PC-3 (cell line): Measurements from ENCODE around the gene SLC22A4. TPM values are rescaled to one million over a fixed set of nuclear protein-coding genes. Genes with fewer than 3 reads are reported as not detected.
A peak's percentile ranks its signal among the peaks of the same experiment; 100 is the strongest.

ENCODE experiments used
- ATAC-seq: fragments of 200-7000 bp; cut with Tn5 transposase; 2 replicates; pipeline ENCODE4 v1.9.1; 2020; ENCODE audit warnings: mild to moderate bottlenecking, moderate library complexity
- BruUV-seq: library from RNA; stranded (reverse); fragments of 400-500 nt; replicated peaks from 2 replicates; lab custom pipeline; 2021; lab: Mats Ljungman, UMichigan
- CTCF ChIA-PET: fragments of 300-600 bp; sonication (Branson Sonifier 250); formaldehyde crosslinking; loops from one replicate; lab custom pipeline; 2022; ENCODE audit warnings: antibody characterized with exemption; lab: Charles Lee
- POLR2A ChIA-PET: fragments of 300-600 bp; sonication (Branson Sonifier 250); formaldehyde crosslinking; loops from one replicate; lab custom pipeline; 2022; ENCODE audit warnings: antibody characterized with exemption; ENCODE audit not compliant: unreplicated experiment; lab: Charles Lee
- DNase-seq: peaks from one replicate; pipeline ENCODE4 v3.0.0-alpha.2; 2015
- H2AFZ ChIP-seq: fragments of 300-600 bp; sonication (generic); 2 replicates; pipeline ENCODE4 v1.6.0; 2016; ENCODE audit warnings: antibody characterized with exemption, low read length
- H3F3A ChIP-seq: fragments of 300-600 bp; sonication (generic); one replicate; pipeline ENCODE4 v1.6.0; 2017; ENCODE audit warnings: antibody characterized with exemption, low read length, control low read depth, mild to moderate bottlenecking; ENCODE audit not compliant: unreplicated experiment
- H3K27ac ChIP-seq: fragments of 300-600 bp; sonication (generic); 2 replicates; pipeline ENCODE4 v1.5.1; 2016; ENCODE audit warnings: mild to moderate bottlenecking, low read length
- H3K27me3 ChIP-seq: fragments of 300-600 bp; sonication (generic); 2 replicates; pipeline ENCODE4 v1.6.1; 2016; ENCODE audit warnings: low read length, mixed read lengths
- H3K36me3 ChIP-seq: fragments of 300-600 bp; sonication (generic); 2 replicates; pipeline ENCODE4 v1.6.1; 2016; ENCODE audit warnings: low read depth, mixed run types, low read length, mixed read lengths
- H3K4me1 ChIP-seq: fragments of 300-600 bp; sonication (generic); 2 replicates; pipeline ENCODE4 v1.5.1; 2016; ENCODE audit warnings: low read length; ENCODE audit not compliant: insufficient read depth
- H3K4me2 ChIP-seq: fragments of 300-600 bp; sonication (generic); 2 replicates; pipeline ENCODE4 v1.6.0; 2016; ENCODE audit warnings: low read length
- H3K4me3 ChIP-seq: fragments of 300-600 bp; sonication (generic); 2 replicates; pipeline ENCODE4 v1.5.1; 2016; ENCODE audit warnings: mild to moderate bottlenecking, low read length, mixed read lengths
- H3K79me2 ChIP-seq: fragments of 300-600 bp; sonication (generic); 2 replicates; pipeline ENCODE4 v1.6.1; 2017; ENCODE audit warnings: low read length, mixed read lengths
- H3K9ac ChIP-seq: fragments of 300-600 bp; sonication (generic); 2 replicates; pipeline ENCODE4 v1.6.0; 2016; ENCODE audit warnings: mild to moderate bottlenecking, low read length
- H3K9me2 ChIP-seq: fragments of 300-600 bp; sonication (generic); replicated peaks from 2 replicates; pipeline ENCODE4 v1.6.1; 2016; ENCODE audit warnings: mixed run types, low read length, mixed read lengths
- H3K9me3 ChIP-seq: fragments of 300-600 bp; sonication (generic); 2 replicates; pipeline ENCODE4 v1.6.1; 2016; ENCODE audit warnings: low read length, mixed read lengths
- H4K20me1 ChIP-seq: fragments of 300-600 bp; sonication (generic); 2 replicates; pipeline ENCODE4 v1.6.1; 2016; ENCODE audit warnings: low read length, mixed read lengths
- EZH2 ChIP-seq: fragments of 300-600 bp; sonication (generic); IDR thresholded peaks from one replicate; pipeline ENCODE4 v1.6.1; 2017; ENCODE audit warnings: antibody characterized with exemption, mild to moderate bottlenecking, low read length; ENCODE audit not compliant: unreplicated experiment
- EZH2phosphoT487 ChIP-seq: fragments of 300-600 bp; sonication (generic); IDR thresholded peaks from 2 replicates; pipeline ENCODE4 v1.6.1; 2018; ENCODE audit warnings: mild to moderate bottlenecking, antibody characterized with exemption, low read length, borderline replicate concordance
- intact Hi-C: fragments of 100-400 bp; cut with micrococcal nuclease; formaldehyde crosslinking; loops from 2 replicates; pipeline ENCODE4 v1.9.0; 2023
- total RNA-seq: library from RNA; depleted of rRNA; stranded (reverse); fragments of >200 nt; gene quantifications from 2 replicates; pipeline ENCODE4 v1.2.3, GENCODE V29; 2014
- TF ChIP-seq, protein P1 (sequence below): fragments of 300-600 bp; sonication (generic); conservative IDR thresholded peaks from 2 replicates; pipeline ENCODE4 v1.5.1; 2017; ENCODE audit warnings: antibody characterized with exemption, low read depth, mild to moderate bottlenecking, low read length

SLC22A4 gene
- total RNA-seq, 1 experiment from 2014 or later = 3.4 TPM

DNA sequence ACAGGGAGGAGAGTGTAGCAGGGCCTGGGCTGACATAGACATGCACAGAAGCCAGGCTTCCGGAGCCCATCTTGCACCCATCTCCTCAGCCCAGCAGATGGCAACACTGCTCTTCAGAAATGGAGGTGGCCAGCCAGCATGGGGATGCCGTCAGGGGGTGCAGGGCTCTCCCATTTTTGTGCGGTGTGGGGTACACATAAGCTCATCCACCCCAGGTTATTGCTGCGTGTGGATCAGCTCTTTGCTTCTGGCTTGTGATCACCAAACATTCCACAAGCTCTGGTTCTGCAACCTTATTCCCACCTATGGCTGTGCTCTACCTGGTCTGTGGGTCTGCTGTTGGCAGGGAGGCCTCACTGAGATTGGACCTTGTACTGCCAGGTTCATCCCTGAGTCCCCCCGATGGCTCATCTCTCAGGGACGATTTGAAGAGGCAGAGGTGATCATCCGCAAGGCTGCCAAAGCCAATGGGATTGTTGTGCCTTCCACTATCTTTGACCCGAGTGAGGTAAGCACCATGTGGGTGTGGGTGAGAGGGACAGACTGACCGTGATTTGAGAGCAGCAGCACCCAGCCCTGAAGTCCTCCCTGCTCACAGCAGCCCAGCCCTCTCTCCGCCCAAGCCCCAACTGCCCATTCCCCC is 92.6 kb downstream of the SLC22A4 start:
- H3K4me3 ChIP-seq = no peak overlapping the region
- intact Hi-C loops = loop anchor here (1.0 to 10.0 kb wide), 7 partner anchors 33 to 436 kb away; partner anchors contain the start of gene SLC22A4
- peak overlapping the region; percentile 99 for H3K27ac ChIP-seq
- H3K9me3 ChIP-seq = no peaks in the 10 kb centered on the region
- DNase-seq = peak; percentile 66
- ChIA-PET CTCF (interaction anchor here (1.0 to 2.2 kb wide), 3 partner anchors 104 to 114 kb away, joined by 3 to 6 read pairs (median 4); no protein-coding TSS in a partner anchor), POLR2A (no interaction called here)
- H3K9me2 ChIP-seq = no peaks in the 10 kb centered on the region
- H3K4me2 ChIP-seq = peak overlapping the region; percentile 23; the same call in 1 of the 2 replicates
- no peak for TF ChIP-seq EZH2phosphoT487
- TF ChIP-seq, protein P1, sequence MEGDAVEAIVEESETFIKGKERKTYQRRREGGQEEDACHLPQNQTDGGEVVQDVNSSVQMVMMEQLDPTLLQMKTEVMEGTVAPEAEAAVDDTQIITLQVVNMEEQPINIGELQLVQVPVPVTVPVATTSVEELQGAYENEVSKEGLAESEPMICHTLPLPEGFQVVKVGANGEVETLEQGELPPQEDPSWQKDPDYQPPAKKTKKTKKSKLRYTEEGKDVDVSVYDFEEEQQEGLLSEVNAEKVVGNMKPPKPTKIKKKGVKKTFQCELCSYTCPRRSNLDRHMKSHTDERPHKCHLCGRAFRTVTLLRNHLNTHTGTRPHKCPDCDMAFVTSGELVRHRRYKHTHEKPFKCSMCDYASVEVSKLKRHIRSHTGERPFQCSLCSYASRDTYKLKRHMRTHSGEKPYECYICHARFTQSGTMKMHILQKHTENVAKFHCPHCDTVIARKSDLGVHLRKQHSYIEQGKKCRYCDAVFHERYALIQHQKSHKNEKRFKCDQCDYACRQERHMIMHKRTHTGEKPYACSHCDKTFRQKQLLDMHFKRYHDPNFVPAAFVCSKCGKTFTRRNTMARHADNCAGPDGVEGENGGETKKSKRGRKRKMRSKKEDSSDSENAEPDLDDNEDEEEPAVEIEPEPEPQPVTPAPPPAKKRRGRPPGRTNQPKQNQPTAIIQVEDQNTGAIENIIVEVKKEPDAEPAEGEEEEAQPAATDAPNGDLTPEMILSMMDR = peak; percentile 79
- no peak overlapping the region for H2AFZ ChIP-seq
- no peaks in the 10 kb centered on the region for H3K27me3 ChIP-seq
- H3K9ac ChIP-seq = peak overlapping the region; percentile 26; the same call in 1 of the 2 replicates
- ATAC-seq = peak; percentile 25
- no TSS peak for BruUV-seq
- H3K4me1 ChIP-seq = peaks cover 52% of the 10 kb centered on the region
- peaks cover 11% of the 10 kb centered on the region for H3F3A ChIP-seq
- H4K20me1 ChIP-seq = no peaks in the 10 kb centered on the region
- H3K36me3 ChIP-seq = peaks cover 9% of the 10 kb centered on the region; the same call in 1 of the 2 replicates
- no peaks in the 10 kb centered on the region for H3K79me2 ChIP-seq

DNA sequence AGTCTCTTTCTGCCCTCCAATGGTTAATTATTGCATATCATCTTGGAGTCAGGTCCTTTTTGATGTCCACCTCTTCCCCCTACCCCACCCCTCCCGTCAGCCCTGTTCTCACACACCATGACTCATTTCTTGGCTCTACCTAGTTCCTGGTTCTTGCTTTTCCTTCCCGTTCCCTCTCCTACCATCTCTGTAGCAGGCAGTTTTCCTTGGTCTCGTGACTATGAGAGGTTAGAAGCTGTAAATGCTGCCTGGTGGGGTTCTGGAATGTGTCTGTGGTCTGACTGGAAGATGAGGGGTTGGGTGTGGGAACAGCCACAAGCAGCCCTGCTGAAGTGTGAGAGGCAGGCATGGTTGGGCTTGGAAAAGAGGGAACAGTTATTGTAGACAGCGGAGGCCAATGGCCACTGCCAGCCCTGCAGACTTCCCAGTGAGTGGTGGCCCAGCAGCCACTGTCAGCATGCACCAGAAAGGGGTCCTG is 93.5 kb downstream of the SLC22A4 start:
- H3K4me1 ChIP-seq = peaks cover 52% of the 10 kb centered on the region
- H3K36me3 ChIP-seq = peaks cover 9% of the 10 kb centered on the region; the same call in 1 of the 2 replicates
- POLR2A ChIA-PET = interaction anchor here (2.0 kb wide), 1 partner anchor 23 kb away, joined by 5 read pairs; no protein-coding TSS in a partner anchor
- peak overlapping the region; percentile 99 for H3K27ac ChIP-seq
- peak overlapping the region; percentile 83 for H3K9ac ChIP-seq
- no peaks in the 10 kb centered on the region for H3K79me2 ChIP-seq
- no peaks in the 10 kb centered on the region for H3K9me2 ChIP-seq
- ATAC-seq = peak; percentile 43
- peak overlapping the region; percentile 78 for H3K4me2 ChIP-seq
- H3K4me3 ChIP-seq = peak overlapping the region; percentile 45
- H3K27me3 ChIP-seq = no peaks in the 10 kb centered on the region
- H4K20me1 ChIP-seq = no peaks in the 10 kb centered on the region
- peak; percentile 91 for DNase-seq
- intact Hi-C loops = loop anchor here (1.0 to 10.0 kb wide), 7 partner anchors 32 to 435 kb away; partner anchors contain the start of gene SLC22A4
- H3F3A ChIP-seq = peaks cover 11% of the 10 kb centered on the region
- no peak overlapping the region for H2AFZ ChIP-seq
- H3K9me3 ChIP-seq = no peaks in the 10 kb centered on the region
- CTCF ChIA-PET = interaction anchor here (0.8 to 2.2 kb wide), 2 partner anchors 109 to 110 kb away, joined by 3 to 6 read pairs; no protein-coding TSS in a partner anchor
- BruUV-seq = no TSS peak
- TF ChIP-seq, protein P1 = no peak; the same call in 1 of the 2 replicates
- TF ChIP-seq EZH2 = no peak
- no peak for TF ChIP-seq EZH2phosphoT487
